Suppressor macrophage (primary cell): ENCODE results near the gene LDLRAD4.
A peak's percentile ranks its signal among the peaks of the same experiment; 100 is the strongest.
"Not testable (repeated sequence)": the region's sequence is repeated elsewhere in the genome, so short reads cannot be mapped to it uniquely, and the experiment has no call there.

Experiments used
- DNase-seq, 4 experiments: peaks; one replicate each; pipeline ENCODE4 v3.0.0-alpha.2; 2020 to 2022

The LDLRAD4 gene

GRCh38 chr18:13252686-13253410, 34.3 kb downstream of the LDLRAD4 start:
- no peak for DNase-seq

- no peak for DNase-seq
These were observed 35.5 kb downstream of the LDLRAD4 start for GRCh38 chr18:13253786-13254688.

GRCh38 chr18:13254971-13255927, 36.7 kb downstream of the LDLRAD4 start:
- no peak for DNase-seq

- DNase-seq = no peak
These were observed 38.1 kb downstream of the LDLRAD4 start for GRCh38 chr18:13256444-13257305.

GRCh38 chr18:13257361-13257980, 38.9 kb downstream of the LDLRAD4 start:
- no peak for DNase-seq

GRCh38 chr18:13258921-13259320, 40.4 kb downstream of the LDLRAD4 start:
- DNase-seq = peak; percentile 50 to 66 (median 60)

- peak in 2 of 4 experiments; percentile 25 to 33 for DNase-seq
These were observed 41.1 kb downstream of the LDLRAD4 start for GRCh38 chr18:13259701-13260100.

- peak; percentile 69 to 87 (median 80) for DNase-seq
These were observed 41.8 kb downstream of the LDLRAD4 start for GRCh38 chr18:13260197-13260934.

GRCh38 chr18:13260935-13261640, 42.5 kb downstream of the LDLRAD4 start:
- DNase-seq = peak in 3 of 4 experiments; percentile 20 to 44 (median 27)

GRCh38 chr18:13261661-13262357, 43.2 kb downstream of the LDLRAD4 start:
- peak; percentile 49 to 66 (median 64) for DNase-seq

GRCh38 chr18:13262358-13262680, 43.8 kb downstream of the LDLRAD4 start:
- DNase-seq = not testable (repeated sequence)

GRCh38 chr18:13262839-13263691, 44.5 kb downstream of the LDLRAD4 start:
- DNase-seq = no peak

- DNase-seq = no peak
These were observed 45.8 kb downstream of the LDLRAD4 start for GRCh38 chr18:13264091-13265007.

- no peak for DNase-seq
These were observed 46.7 kb downstream of the LDLRAD4 start for GRCh38 chr18:13265008-13265910.

- no peak for DNase-seq
These were observed 47.3 kb downstream of the LDLRAD4 start for GRCh38 chr18:13265911-13266217.
